ENCODE measurements around the gene MAPRE3.

DNA sequence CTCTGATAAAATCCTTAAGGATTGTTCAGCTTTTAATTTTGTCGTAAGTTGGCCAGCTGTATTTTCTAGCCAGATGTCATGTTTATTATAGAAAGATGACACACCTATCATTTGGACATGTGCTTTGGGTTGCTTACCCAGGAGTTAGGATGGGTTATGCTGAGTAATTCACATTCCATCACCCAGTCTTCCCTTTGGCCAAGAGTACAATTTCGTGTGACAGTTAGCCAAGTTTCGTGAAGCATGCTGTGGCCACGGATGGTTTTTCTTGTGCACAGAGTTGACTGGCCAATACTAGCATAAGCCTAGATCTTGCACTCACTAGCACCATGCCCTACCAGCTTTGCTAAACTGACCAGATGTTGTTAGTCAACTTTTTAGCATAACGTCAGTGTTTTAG is 5.8 kb downstream of the MAPRE3 start:
- TF ChIP-seq, protein P1, sequence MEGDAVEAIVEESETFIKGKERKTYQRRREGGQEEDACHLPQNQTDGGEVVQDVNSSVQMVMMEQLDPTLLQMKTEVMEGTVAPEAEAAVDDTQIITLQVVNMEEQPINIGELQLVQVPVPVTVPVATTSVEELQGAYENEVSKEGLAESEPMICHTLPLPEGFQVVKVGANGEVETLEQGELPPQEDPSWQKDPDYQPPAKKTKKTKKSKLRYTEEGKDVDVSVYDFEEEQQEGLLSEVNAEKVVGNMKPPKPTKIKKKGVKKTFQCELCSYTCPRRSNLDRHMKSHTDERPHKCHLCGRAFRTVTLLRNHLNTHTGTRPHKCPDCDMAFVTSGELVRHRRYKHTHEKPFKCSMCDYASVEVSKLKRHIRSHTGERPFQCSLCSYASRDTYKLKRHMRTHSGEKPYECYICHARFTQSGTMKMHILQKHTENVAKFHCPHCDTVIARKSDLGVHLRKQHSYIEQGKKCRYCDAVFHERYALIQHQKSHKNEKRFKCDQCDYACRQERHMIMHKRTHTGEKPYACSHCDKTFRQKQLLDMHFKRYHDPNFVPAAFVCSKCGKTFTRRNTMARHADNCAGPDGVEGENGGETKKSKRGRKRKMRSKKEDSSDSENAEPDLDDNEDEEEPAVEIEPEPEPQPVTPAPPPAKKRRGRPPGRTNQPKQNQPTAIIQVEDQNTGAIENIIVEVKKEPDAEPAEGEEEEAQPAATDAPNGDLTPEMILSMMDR (IDR thresholded peaks at IDR 0.05), result no peak
- no peak for TF ChIP-seq POLR2A (IDR thresholded peaks at IDR 0.05)
